Nephron progenitor cell (in vitro differentiated cells): Measurements from ENCODE around the gene DSCAM.

Experiments
- DNase-seq: peaks from one replicate; pipeline ENCODE4 v3.0.0; 2021
- H3K27ac Mint-ChIP-seq: 2 replicates; pipeline ENCODE4 v1.8.0; 2021; ENCODE audit warnings: mild to moderate bottlenecking, moderate library complexity, mixed read lengths
- H3K27me3 Mint-ChIP-seq: 2 replicates; pipeline ENCODE4 v1.8.0; 2021; ENCODE audit warnings: mild to moderate bottlenecking, low read depth, mixed read lengths; ENCODE audit not compliant: poor library complexity
- H3K36me3 Mint-ChIP-seq: 2 replicates; pipeline ENCODE4 v1.8.0; 2021; ENCODE audit warnings: low read depth, mixed read lengths
- H3K4me1 Mint-ChIP-seq: 2 replicates; pipeline ENCODE4 v1.8.0; 2021; ENCODE audit warnings: mixed read lengths
- H3K4me3 Mint-ChIP-seq: 2 replicates; pipeline ENCODE4 v1.8.0; 2021; ENCODE audit warnings: mild to moderate bottlenecking, moderate library complexity, mixed read lengths
- H3K9me3 Mint-ChIP-seq: 2 replicates; pipeline ENCODE4 v1.8.0; 2021; ENCODE audit warnings: mild to moderate bottlenecking, moderate library complexity, mixed read lengths
- CTCF ChIP-seq: fragments of 200-600 bp; sonication (generic); IDR thresholded peaks from 2 replicates; pipeline ENCODE4 v1.5.0; 2021; ENCODE audit warnings: antibody characterized with exemption

DSCAM gene

GRCh38 chr21:40660461-40660860 is 186.5 kb downstream of the DSCAM start:
- no peak overlapping the region for H3K4me3 Mint-ChIP-seq
- DNase-seq: no peak
- TF ChIP-seq CTCF: no peak
- H3K27ac Mint-ChIP-seq: peak overlapping the region; percentile 66
- H3K36me3 Mint-ChIP-seq: no peaks in the 10 kb centered on the region
- peaks cover 55% of the 10 kb centered on the region for H3K4me1 Mint-ChIP-seq
- no peaks in the 10 kb centered on the region for H3K27me3 Mint-ChIP-seq
- H3K9me3 Mint-ChIP-seq: peaks cover 6% of the 10 kb centered on the region

- Mint-ChIP-seq H3K4me1 (peaks cover 55% of the 10 kb centered on the region), H3K27me3 (peaks cover under 1% of the 10 kb centered on the region), H3K4me3 (no peak overlapping the region), H3K36me3 (no peaks in the 10 kb centered on the region), H3K9me3 (peaks cover 12% of the 10 kb centered on the region), H3K27ac (no peak overlapping the region)
- no peak for TF ChIP-seq CTCF
- no peak for DNase-seq
Measured at GRCh38 chr21:40658311-40658710, 188.6 kb downstream of the DSCAM start.

GRCh38 chr21:40652436-40652835 is 194.5 kb downstream of the DSCAM start:
- Mint-ChIP-seq H3K9me3 (peaks cover 35% of the 10 kb centered on the region), H3K27me3 (peaks cover 8% of the 10 kb centered on the region), H3K4me3 (no peak overlapping the region)

GRCh38 chr21:40647706-40648105 is 199.3 kb downstream of the DSCAM start:
- Mint-ChIP-seq H3K9me3 (peaks cover 56% of the 10 kb centered on the region), H3K4me3 (no peak overlapping the region), H3K27ac (no peak overlapping the region)

More at GRCh38 chr21:40652436-40652835, 194.5 kb downstream of the DSCAM start:
- no peak for TF ChIP-seq CTCF
- no peak for DNase-seq
- no peak overlapping the region for H3K27ac Mint-ChIP-seq
- peaks cover 14% of the 10 kb centered on the region for H3K4me1 Mint-ChIP-seq
- no peaks in the 10 kb centered on the region for H3K36me3 Mint-ChIP-seq

GRCh38 chr21:40646651-40647050 is 200.3 kb downstream of the DSCAM start:
- H3K4me3 Mint-ChIP-seq: no peak overlapping the region

More at GRCh38 chr21:40647706-40648105, 199.3 kb downstream of the DSCAM start:
- H3K4me1 Mint-ChIP-seq: no peaks in the 10 kb centered on the region
- no peak for DNase-seq
- peaks cover 4% of the 10 kb centered on the region for H3K27me3 Mint-ChIP-seq
- H3K36me3 Mint-ChIP-seq: no peaks in the 10 kb centered on the region
- TF ChIP-seq CTCF: no peak

More at GRCh38 chr21:40646651-40647050, 200.3 kb downstream of the DSCAM start:
- no peak for DNase-seq
- no peak overlapping the region for H3K27ac Mint-ChIP-seq
- H3K36me3 Mint-ChIP-seq: no peaks in the 10 kb centered on the region
- no peak for TF ChIP-seq CTCF
- H3K4me1 Mint-ChIP-seq: no peaks in the 10 kb centered on the region
- H3K9me3 Mint-ChIP-seq: peaks cover 56% of the 10 kb centered on the region
- H3K27me3 Mint-ChIP-seq: peaks cover 4% of the 10 kb centered on the region
